Retinal pigment epithelial cell (primary cell): ENCODE measurements around the gene CEP41.

ENCODE experiments used
- DNase-seq: peaks from one replicate; pipeline ENCODE4 v3.0.0-alpha.2; 2010; ENCODE audit warnings: low read depth
- H3K4me3 ChIP-seq: 2 replicates; pipeline ENCODE4 v1.5.1; 2011; ENCODE audit warnings: mild to moderate bottlenecking, low read length, control low read depth, moderate library complexity
- TF ChIP-seq, protein P1 (sequence below): conservative IDR thresholded peaks from 2 replicates; pipeline ENCODE4 v1.5.1; 2011; ENCODE audit warnings: low read depth, low read length, control low read depth, inconsistent platforms

CEP41 gene, protein sequence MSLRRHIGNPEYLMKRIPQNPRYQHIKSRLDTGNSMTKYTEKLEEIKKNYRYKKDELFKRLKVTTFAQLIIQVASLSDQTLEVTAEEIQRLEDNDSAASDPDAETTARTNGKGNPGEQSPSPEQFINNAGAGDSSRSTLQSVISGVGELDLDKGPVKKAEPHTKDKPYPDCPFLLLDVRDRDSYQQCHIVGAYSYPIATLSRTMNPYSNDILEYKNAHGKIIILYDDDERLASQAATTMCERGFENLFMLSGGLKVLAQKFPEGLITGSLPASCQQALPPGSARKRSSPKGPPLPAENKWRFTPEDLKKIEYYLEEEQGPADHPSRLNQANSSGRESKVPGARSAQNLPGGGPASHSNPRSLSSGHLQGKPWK

GRCh38 chr7:130440527-130441365 is at the start of gene CEP41:
TSS of gene CEP41 (minus strand) at chr7:130441016. CDS start at chr7:130440966, 50 bp downstream.
- peak; percentile 94 for DNase-seq
- TF ChIP-seq, protein P1, sequence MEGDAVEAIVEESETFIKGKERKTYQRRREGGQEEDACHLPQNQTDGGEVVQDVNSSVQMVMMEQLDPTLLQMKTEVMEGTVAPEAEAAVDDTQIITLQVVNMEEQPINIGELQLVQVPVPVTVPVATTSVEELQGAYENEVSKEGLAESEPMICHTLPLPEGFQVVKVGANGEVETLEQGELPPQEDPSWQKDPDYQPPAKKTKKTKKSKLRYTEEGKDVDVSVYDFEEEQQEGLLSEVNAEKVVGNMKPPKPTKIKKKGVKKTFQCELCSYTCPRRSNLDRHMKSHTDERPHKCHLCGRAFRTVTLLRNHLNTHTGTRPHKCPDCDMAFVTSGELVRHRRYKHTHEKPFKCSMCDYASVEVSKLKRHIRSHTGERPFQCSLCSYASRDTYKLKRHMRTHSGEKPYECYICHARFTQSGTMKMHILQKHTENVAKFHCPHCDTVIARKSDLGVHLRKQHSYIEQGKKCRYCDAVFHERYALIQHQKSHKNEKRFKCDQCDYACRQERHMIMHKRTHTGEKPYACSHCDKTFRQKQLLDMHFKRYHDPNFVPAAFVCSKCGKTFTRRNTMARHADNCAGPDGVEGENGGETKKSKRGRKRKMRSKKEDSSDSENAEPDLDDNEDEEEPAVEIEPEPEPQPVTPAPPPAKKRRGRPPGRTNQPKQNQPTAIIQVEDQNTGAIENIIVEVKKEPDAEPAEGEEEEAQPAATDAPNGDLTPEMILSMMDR, result no peak
- H3K4me3 ChIP-seq, result peak within 1 kb of the TSS; percentile 92

DNA sequence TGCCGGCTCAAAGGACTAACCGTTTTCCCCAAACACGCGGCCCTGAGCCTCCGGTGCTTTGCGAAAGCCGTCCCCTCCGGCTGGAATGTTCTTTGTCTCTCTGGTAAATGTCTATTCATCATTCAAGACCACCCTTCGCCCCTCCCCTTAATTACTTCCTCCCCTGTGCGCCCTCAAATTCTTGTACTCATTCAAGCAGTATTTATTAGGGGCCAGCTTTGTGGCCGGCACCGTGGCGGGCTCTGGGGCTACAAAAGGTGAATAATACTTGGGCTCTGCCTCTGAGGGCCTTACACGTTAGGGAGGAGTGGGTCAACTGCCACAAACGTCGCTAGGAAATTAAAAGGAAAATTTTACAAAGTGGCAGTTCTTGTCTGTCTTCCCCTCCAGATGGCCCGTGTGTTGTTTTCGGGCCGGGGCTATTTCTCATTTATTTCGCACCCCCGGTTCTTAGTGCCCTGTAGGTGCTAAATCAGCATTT is 49.5 kb upstream of the CEP41 start:
- H3K4me3 ChIP-seq, result peak overlapping the region; percentile 15
- no peak for DNase-seq
- TF ChIP-seq, protein P1, result no peak

DNA sequence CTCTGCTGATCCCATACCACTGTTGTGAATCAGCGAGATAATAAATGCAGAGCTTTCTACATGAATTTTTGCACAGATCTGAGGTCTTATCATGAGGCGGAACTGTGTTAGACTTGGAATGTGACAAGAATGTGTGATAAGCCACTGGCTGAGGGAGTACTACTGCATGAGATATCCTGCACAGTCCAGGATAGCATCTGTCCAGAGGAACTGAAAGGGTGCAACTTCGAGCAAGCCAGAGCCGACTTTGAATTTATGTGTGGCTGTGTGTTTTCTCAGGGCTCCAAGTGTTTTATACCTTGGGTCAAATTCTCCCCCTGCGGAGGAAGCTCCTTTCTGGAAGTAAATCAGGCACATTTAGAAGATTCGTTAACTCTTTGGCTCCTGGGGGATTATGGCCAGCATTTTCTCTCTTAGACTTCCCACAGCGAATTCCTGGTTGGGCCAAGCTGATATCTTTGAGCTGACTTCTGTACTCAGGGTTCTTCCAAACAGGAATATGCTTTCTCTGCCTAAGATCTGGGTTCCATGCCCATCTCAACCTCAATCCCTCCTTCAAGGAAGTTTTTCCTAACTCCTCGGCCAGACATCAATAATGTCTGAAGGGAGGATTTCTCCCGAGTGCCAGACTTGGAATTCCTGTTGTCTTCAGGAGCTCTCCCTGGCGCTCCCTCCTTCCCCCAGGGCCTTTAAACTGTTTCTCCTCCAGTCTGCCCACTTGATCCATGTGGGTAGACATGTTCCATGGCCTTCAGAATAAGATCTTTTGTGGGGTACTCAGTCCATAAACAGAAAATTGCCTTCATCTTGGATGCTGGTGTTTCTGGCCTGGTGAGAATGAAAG is 48.5 kb upstream of the CEP41 start:
- H3K4me3 ChIP-seq, result peak overlapping the region; percentile 20
- DNase-seq, result peak; percentile 78
- TF ChIP-seq, protein P1, result no peak

- no peak for DNase-seq
- TF ChIP-seq, protein P1, result no peak
- no peak overlapping the region for H3K4me3 ChIP-seq
Measured at GRCh38 chr7:130488392-130489139, 47.8 kb upstream of the CEP41 start.

- TF ChIP-seq, protein P1, result no peak
- peak overlapping the region; percentile 59 for H3K4me3 ChIP-seq
- DNase-seq, result no peak
Measured at GRCh38 chr7:130486954-130487436, 46.2 kb upstream of the CEP41 start.
